GM18508 (cell line): Measurements from ENCODE around the gene CAMTA2.

Experiments used
- ATAC-seq: cut with Tn5 transposase; IDR thresholded peaks from one replicate; pipeline ENCODE4 v1.9.1; 2021; ENCODE audit warnings: moderate number of reproducible peaks; ENCODE audit not compliant: insufficient read depth, unreplicated experiment

The CAMTA2 gene

GRCh38 chr17:4949321-4950074 is 38.0 kb downstream of the CAMTA2 start:
- ATAC-seq: no peak

- no peak for ATAC-seq
Measured at GRCh38 chr17:4948931-4949320, 38.5 kb downstream of the CAMTA2 start.

- no peak for ATAC-seq
Measured at GRCh38 chr17:4948166-4948930, 39.1 kb downstream of the CAMTA2 start, which contains the start of gene PFN1. Gene PFN1, minus strand, starts transcription at chr17:4948530. Its CDS starts 136 bp downstream, at chr17:4948394.

GRCh38 chr17:4947411-4948165 is 39.9 kb downstream of the CAMTA2 start:
- ATAC-seq: no peak

DNA sequence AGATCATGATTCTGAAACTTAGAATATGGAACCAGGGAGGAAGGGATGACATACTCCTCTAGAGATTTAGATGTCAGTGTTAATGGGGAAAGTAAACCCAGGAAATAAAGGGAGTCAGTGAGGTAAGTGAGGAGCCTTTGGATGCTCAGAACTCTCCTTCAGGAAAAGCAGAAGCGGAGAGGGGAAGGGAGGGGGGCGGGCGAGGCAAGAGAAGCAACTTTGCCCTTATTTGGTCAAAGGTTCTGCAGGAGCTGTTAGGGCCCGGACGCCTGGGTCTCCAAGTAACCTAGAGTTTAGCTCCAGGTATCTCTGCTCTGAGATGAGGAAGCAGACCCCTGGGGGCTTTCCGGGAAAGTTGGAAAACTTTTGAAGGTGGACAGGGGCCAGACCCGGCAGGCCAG is 40.5 kb downstream of the CAMTA2 start:
- ATAC-seq: no peak

- no peak for ATAC-seq
Measured at GRCh38 chr17:4946312-4946976, 41.0 kb downstream of the CAMTA2 start.

DNA sequence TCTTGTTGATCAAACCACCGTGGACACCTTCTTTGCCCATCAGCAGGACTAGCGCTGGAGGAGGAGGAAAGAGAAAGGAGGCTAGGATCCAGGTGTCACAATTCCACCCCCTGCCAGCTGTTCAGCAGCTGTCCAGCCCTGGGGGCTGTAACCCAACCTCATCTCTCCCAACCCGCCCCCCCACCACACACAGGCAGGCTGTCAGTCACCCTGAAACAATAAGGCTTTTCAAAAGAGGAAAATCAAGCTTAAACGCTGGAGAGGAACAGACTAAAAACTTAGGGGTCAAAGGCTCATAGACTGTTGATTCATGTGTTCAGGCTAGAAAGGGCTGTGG is 41.6 kb downstream of the CAMTA2 start:
- no peak for ATAC-seq

GRCh38 chr17:4945176-4945943 is 42.1 kb downstream of the CAMTA2 start:
- ATAC-seq: no peak

DNA sequence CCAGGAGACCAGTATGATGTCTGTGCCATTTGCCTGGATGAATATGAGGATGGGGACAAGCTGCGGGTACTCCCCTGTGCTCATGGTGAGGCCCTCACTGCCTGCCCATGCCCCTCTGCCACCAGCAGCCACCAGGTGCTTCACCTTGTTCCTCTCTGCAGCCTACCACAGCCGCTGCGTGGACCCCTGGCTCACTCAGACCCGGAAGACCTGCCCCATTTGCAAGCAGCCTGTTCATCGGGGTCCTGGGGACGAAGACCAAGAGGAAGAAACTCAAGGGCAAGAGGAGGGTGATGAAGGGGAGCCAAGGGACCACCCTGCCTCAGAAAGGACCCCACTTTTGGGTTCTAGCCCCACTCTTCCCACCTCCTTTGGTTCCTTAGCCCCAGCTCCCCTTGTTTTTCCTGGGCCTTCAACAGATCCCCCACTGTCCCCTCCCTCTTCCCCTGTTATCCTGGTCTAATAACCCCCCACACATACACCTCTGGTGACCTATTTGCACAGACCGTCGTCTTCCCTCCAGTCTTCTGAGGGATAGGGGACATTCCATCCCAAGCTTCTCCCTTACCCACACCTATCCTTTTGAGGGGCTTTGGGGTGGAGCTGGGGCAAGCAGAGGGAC is 42.8 kb downstream of the CAMTA2 start:
- no peak for ATAC-seq

DNA sequence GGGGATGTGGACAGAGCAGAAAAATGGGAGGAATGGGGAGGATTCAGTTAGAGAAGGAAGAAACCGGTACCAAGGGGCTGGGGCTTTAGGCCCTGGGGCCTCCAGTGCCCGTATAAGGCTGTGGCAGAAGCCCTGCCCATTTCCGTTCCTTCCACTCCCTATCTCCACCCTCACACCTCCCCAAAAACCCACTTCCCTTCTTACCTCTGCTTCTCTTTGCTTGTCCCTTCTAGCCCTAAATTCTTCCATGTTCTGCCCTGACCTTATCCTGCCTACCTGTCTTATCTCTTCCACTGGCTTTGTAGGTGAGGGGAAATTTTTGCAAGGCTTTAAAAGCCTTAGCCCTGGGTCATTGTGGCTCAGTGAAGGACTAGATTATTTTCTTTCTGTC is 43.3 kb downstream of the CAMTA2 start:
- no peak for ATAC-seq

GRCh38 chr17:4942760-4943508 is 44.5 kb downstream of the CAMTA2 start:
- ATAC-seq: no peak

GRCh38 chr17:4941319-4941610 is 46.2 kb downstream of the CAMTA2 start:
- no peak for ATAC-seq

DNA sequence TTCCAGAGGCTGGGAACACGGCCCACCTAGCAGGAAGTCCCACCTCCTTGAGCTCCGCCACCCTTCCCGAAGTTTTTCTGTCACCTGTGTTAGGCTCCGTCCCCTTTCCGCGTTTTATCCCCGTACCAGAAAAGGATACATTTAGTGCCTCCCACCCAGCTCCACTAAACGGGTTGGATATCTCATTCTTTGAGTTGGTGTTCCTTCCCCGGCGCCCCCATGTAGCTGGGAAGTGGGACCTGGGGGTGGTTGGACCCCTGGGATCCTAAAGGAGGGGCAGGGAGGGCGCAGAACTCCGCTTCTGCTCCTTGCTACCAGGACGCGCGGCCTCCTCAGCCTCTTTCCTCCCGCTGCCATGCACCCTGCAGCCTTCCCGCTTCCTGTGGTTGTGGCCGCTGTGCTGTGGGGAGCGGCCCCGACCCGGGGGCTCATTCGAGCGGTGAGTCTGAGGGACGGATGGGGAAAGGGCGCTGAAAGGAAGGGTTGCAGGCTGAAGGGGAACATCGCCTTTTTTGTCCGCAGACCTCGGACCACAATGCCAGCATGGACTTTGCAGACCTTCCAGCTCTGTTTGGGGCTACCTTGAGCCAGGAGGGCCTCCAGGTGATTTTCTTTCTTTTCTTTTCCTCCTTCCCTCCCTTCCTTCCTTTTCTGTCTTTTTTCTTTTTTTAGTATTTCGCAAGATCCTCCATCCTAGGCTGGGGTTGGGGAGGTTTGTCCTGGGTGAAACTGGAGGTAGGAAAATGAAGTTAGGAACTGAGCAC is 46.7 kb downstream of the CAMTA2 start:
- no peak for ATAC-seq

GRCh38 chr17:4939796-4940554 is 47.5 kb downstream of the CAMTA2 start, which contains the start of the genes RNF167 and SLC25A11:
Gene RNF167, plus strand, starts transcription at chr17:4940268. Its CDS starts 642 bp downstream, at chr17:4940910.
Gene SLC25A11, minus strand, starts transcription at chr17:4940046. Its CDS starts 136 bp downstream, at chr17:4939910.
- peak; percentile 46 for ATAC-seq

- no peak for ATAC-seq
Measured at GRCh38 chr17:4939546-4939795, 48.0 kb downstream of the CAMTA2 start.

DNA sequence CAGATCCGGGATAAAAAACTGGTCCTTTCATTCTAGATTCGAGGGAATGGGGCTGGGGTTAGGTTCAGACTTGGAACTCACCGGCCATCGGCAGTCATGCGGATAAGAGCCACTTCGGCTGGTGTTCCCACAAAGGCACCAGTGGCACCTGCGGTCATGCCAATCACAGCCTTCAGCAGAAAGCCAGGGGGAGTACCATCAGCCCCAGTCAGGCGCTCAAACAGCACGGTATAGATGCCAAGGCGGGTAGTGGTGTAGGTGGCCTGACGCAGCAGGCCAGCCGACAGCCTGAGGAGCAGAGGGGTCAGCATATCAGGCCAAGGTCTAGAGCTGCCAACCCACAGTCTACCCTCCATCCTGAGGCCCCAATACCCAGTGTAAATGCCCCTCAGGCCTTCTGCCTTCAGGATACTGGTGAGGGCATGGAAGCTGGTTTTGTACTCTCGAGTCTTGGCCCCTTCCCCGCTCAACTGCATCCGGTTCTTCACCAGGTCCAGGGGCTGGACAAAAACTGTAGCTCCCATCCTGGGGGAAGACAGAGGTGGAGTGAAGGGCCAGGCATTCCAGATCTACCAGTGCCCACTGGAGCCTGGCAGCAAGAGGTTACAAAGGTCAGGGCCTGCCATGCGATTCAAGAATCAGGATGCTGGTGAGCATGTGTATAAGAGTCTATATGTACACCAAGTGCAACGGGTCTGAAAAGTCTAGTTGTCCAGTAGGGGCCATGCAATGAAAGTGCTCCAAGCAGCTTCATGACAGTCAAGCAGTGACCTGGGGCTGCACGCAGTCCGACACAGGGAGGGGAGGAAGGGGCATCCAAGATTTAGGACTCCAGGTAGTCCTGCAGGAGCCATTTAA is 48.6 kb downstream of the CAMTA2 start:
- no peak for ATAC-seq

DNA sequence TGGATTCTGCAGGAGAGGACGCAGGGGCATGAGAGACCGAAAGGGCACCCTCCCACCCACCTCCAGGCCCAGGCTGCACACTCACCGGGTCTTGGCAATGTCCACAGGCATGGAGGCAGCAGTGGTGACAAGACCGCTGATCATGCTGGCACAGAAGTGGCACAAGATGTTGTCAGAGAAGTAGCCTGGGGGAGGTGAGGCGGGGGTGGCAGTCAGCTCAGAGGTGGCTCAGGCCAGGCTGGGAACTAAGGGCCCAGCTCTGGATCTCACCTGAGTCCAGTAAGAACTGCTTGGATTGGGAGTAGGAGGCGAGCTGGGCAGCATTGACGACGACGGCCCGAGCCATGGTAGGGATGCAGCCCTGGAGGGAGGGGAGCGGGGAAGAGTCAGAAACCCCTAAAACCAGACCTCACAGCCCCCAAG is 49.4 kb downstream of the CAMTA2 start:
- ATAC-seq: no peak
